ENCODE data around the gene ANAPC10. TPM values are rescaled to one million over a fixed set of nuclear protein-coding genes. Genes with fewer than 3 reads are reported as not detected.
A peak's percentile ranks its signal among the peaks of the same experiment; 100 is the strongest.

Gene ANAPC10
- total and polyA plus RNA-seq, 2 donors (not counting 1 experiment from before 2014, with no cell fraction given): 28.1 to 29.7 TPM

DNA sequence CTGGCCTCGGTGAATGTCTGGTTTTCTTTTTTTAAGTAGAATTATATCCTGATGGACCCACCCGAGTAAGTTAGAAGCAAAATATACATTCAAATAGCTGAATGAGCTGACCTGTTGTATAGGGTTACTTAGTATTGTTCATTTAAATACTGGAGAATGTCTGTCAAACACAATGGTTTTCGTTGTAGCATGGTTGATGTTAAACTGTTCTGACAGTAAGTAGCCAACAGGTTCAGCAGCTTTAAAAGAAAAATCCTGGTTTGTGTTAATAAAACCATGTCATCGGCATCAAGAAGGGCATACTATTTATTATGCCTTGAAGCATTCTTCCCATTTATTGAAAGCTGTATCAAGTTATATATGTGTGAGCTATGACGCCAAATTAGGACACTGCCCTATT, 149.6 kb downstream of the ANAPC10 start:
- no peak for TF ChIP-seq EZH2 (IDR thresholded peaks at IDR 0.05; ENCODE audit: low read length, missing control alignments)
- TF ChIP-seq, protein P1, sequence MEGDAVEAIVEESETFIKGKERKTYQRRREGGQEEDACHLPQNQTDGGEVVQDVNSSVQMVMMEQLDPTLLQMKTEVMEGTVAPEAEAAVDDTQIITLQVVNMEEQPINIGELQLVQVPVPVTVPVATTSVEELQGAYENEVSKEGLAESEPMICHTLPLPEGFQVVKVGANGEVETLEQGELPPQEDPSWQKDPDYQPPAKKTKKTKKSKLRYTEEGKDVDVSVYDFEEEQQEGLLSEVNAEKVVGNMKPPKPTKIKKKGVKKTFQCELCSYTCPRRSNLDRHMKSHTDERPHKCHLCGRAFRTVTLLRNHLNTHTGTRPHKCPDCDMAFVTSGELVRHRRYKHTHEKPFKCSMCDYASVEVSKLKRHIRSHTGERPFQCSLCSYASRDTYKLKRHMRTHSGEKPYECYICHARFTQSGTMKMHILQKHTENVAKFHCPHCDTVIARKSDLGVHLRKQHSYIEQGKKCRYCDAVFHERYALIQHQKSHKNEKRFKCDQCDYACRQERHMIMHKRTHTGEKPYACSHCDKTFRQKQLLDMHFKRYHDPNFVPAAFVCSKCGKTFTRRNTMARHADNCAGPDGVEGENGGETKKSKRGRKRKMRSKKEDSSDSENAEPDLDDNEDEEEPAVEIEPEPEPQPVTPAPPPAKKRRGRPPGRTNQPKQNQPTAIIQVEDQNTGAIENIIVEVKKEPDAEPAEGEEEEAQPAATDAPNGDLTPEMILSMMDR (conservative IDR thresholded peaks at IDR 0.05 in 1 of 2, IDR thresholded peaks at IDR 0.05 in 1 of 2; ENCODE audit: low read depth in 1 of 2, low read length in 2 of 2): no peak
- Histone ChIP-seq H3K4me2 (ENCODE audit: extremely low read depth, insufficient read depth, low read length) (no peak overlapping the region), H3K27me3 (ENCODE audit: control insufficient read depth, insufficient read depth, low read length) (no peaks in the 10 kb centered on the region), H3K4me3 (replicated peaks in 1 of 4; ENCODE audit: control extremely low read depth in 1 of 4, insufficient read depth in 1 of 4, low read depth in 3 of 4, low read length in 4 of 4) (no peak overlapping the region), H3K9ac (ENCODE audit: insufficient read depth, low read length) (no peak overlapping the region), H2AFZ (ENCODE audit: low read length) (no peak overlapping the region), H3K9me3 (ENCODE audit: control insufficient read depth, insufficient read depth, low read depth, low read length) (no peaks in the 10 kb centered on the region), H3K36me3 (ENCODE audit: control insufficient read depth, insufficient read depth, low read length) (no peaks in the 10 kb centered on the region), H3K79me2 (ENCODE audit: control insufficient read depth, insufficient read depth, low read length) (no peaks in the 10 kb centered on the region), H3K4me1 (ENCODE audit: control insufficient read depth, extremely low read depth, insufficient read depth, low read length) (no peaks in the 10 kb centered on the region), H4K20me1 (ENCODE audit: control insufficient read depth, extremely low read depth, insufficient read depth, low read length) (no peaks in the 10 kb centered on the region), H3K27ac (ENCODE audit: insufficient read depth, low read length) (no peak overlapping the region)
- no peak for DNase-seq (ENCODE audit: low read depth in 2 of 2)

DNA sequence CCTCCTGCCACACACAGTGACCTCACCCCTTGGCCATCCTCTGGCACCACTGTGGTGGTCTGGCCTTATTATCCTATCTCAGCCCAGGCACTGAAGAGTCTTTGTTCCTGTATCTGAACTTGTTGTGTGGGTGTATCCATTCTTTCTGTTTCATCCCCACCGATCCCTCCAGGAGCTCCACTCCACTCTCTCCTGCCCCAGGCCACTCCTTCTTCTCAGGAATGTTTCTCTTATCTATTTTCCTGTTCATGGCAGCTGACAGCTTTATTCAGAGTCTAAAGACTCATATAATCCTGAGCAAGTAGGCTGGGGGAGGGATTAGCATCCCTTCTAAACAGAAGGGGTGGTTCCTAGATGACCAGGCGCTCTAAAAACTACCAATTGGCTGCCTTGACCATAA, 150.0 kb downstream of the ANAPC10 start:
- Histone ChIP-seq H3K9ac (ENCODE audit: insufficient read depth, low read length) (no peak overlapping the region), H3K36me3 (ENCODE audit: control insufficient read depth, insufficient read depth, low read length) (no peaks in the 10 kb centered on the region), H4K20me1 (ENCODE audit: control insufficient read depth, extremely low read depth, insufficient read depth, low read length) (no peaks in the 10 kb centered on the region), H3K4me2 (ENCODE audit: extremely low read depth, insufficient read depth, low read length) (no peak overlapping the region), H3K27ac (ENCODE audit: insufficient read depth, low read length) (no peak overlapping the region), H3K9me3 (ENCODE audit: control insufficient read depth, insufficient read depth, low read depth, low read length) (no peaks in the 10 kb centered on the region), H3K27me3 (ENCODE audit: control insufficient read depth, insufficient read depth, low read length) (no peaks in the 10 kb centered on the region), H3K4me1 (ENCODE audit: control insufficient read depth, extremely low read depth, insufficient read depth, low read length) (no peaks in the 10 kb centered on the region), H3K79me2 (ENCODE audit: control insufficient read depth, insufficient read depth, low read length) (no peaks in the 10 kb centered on the region), H3K4me3 (replicated peaks in 1 of 4; ENCODE audit: control extremely low read depth in 1 of 4, insufficient read depth in 1 of 4, low read depth in 3 of 4, low read length in 4 of 4) (no peak overlapping the region), H2AFZ (ENCODE audit: low read length) (no peak overlapping the region)
- DNase-seq (ENCODE audit: low read depth in 2 of 2): peak in 1 of 2 donors; percentile 36
- TF ChIP-seq EZH2 (IDR thresholded peaks at IDR 0.05; ENCODE audit: low read length, missing control alignments): no peak
- TF ChIP-seq, protein P1 (conservative IDR thresholded peaks at IDR 0.05 in 1 of 2, IDR thresholded peaks at IDR 0.05 in 1 of 2; ENCODE audit: low read depth in 1 of 2, low read length in 2 of 2): no peak

Other genes starting within 250 kb of the ANAPC10 start
- gene ABCE1, start 115 bp upstream of the ANAPC10 start, total RNA-seq: 76.8 and 91.9 TPM in 2 replicates
- 84.8 and 105 TPM in 2 replicates for gene ABCE1, start 115 bp upstream of the ANAPC10 start, polyA plus RNA-seq
- 20.0 and 21.3 TPM in 2 replicates for gene OTUD4, start 82.4 kb upstream of the ANAPC10 start, total RNA-seq
- 25.4 and 25.7 TPM in 2 replicates for gene OTUD4, start 82.4 kb upstream of the ANAPC10 start, polyA plus RNA-seq